AG09319 (cell line): ENCODE data around the gene MGME1.

ENCODE experiments used
- DNase-seq: peaks from one replicate; pipeline ENCODE4 v3.0.0-alpha.2; 2010; ENCODE audit warnings: low read depth; ENCODE audit errors: extremely low read depth
- TF ChIP-seq, protein P1 (sequence below): IDR thresholded peaks from 2 replicates; pipeline ENCODE4 v1.5.1; 2011; ENCODE audit warnings: low read depth, mild to moderate bottlenecking, inconsistent platforms, low read length, moderate library complexity

MGME1 gene

GRCh38 chr20:18039063-18039462 is 70.2 kb downstream of the MGME1 start:
- DNase-seq: no peak
- TF ChIP-seq, protein P1, sequence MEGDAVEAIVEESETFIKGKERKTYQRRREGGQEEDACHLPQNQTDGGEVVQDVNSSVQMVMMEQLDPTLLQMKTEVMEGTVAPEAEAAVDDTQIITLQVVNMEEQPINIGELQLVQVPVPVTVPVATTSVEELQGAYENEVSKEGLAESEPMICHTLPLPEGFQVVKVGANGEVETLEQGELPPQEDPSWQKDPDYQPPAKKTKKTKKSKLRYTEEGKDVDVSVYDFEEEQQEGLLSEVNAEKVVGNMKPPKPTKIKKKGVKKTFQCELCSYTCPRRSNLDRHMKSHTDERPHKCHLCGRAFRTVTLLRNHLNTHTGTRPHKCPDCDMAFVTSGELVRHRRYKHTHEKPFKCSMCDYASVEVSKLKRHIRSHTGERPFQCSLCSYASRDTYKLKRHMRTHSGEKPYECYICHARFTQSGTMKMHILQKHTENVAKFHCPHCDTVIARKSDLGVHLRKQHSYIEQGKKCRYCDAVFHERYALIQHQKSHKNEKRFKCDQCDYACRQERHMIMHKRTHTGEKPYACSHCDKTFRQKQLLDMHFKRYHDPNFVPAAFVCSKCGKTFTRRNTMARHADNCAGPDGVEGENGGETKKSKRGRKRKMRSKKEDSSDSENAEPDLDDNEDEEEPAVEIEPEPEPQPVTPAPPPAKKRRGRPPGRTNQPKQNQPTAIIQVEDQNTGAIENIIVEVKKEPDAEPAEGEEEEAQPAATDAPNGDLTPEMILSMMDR: no peak
